GM19395 (cell line): ENCODE measurements around the gene SNPH.
"Not testable (repeated sequence)": the region's sequence is repeated elsewhere in the genome, so short reads cannot be mapped to it uniquely, and the experiment has no call there.

Source experiments
- ATAC-seq: cut with Tn5 transposase; IDR thresholded peaks from one replicate; pipeline ENCODE4 v1.9.1; 2021; ENCODE audit warnings: mild to moderate bottlenecking, moderate library complexity; ENCODE audit not compliant: unreplicated experiment

SNPH gene

GRCh38 chr20:1336699-1337367 is 70.7 kb downstream of the SNPH start:
- ATAC-seq, result no peak

- no peak for ATAC-seq
Observed at GRCh38 chr20:1337441-1337840, 71.3 kb downstream of the SNPH start.

DNA sequence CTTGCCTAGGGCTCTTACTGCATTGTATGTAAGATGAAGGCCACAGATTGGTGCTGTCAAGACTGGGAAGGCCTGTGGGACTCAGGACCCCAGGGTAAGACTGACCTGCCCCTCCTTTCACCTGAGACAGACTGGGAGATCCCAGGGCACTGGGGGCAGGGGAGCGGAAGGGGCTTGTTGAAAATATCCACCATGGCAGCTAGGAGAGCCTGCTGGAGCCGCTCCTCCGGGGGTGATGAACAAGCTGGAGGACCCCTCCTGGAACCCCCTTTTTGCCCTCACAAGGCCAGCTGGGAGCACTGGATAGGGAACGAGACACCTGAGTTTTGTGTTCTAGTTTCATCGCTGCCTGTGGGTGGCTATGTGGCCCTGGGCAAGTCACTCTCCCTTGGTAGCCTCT is 72.0 kb downstream of the SNPH start:
- no peak for ATAC-seq

DNA sequence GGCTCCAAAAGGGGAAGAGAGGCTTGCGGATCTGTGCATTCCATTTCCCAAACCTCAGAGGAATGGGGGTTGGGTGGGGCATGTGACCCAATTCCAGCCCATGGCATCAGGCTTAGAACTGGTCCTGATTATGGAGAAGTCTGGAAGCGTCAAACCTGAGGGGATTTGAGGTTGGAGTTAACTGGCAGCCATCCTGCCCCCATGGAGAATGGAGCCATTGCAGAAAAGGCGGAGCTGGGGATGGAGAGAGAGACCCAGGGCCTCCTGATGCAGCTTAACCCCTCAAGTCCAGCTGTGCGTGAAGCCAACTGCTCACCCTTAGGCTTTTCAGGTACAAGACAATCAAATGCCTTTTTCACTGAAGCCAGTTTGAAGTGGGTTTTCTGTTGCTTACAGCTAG is 72.7 kb downstream of the SNPH start:
- ATAC-seq, result no peak

GRCh38 chr20:1341561-1342265 is 75.6 kb downstream of the SNPH start:
- ATAC-seq, result no peak

DNA sequence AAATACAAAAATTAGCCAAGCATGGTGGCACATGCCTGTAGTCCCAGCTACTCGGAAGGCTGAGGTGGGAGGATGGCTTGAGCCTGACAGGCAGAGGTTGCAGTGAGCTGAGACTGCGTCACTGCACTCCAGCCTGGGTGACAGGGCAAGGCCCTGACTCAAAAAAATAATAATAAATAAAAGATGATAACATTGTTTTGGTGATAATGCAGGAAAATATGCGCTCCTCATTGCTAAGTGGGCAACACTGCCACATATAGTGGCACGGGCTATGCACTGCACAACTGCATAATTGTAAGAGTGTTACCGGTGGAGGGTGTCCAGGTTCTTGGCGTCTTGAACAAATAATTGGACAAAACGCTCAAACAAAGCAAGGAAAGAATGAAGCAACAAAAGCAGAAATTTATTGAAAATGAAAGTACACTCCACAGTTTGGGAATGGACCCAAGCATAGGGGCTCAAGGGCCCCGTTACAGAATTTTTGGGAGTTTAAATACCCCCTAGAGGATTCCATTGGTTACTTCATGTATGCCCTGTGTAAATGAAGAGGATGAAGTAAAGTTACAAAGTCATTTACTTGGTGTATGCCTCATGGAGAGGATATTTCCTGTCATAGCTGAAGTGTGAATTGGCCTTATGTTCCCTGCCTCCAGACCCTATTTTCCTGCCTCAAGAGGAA is 77.5 kb downstream of the SNPH start:
- ATAC-seq, result not testable (repeated sequence)

GRCh38 chr20:1345030-1345755 is 79.1 kb downstream of the SNPH start:
- no peak for ATAC-seq

- ATAC-seq, result no peak
Observed at GRCh38 chr20:1345756-1346093, 79.6 kb downstream of the SNPH start.

GRCh38 chr20:1346315-1346969 is 80.3 kb downstream of the SNPH start:
- ATAC-seq, result no peak

DNA sequence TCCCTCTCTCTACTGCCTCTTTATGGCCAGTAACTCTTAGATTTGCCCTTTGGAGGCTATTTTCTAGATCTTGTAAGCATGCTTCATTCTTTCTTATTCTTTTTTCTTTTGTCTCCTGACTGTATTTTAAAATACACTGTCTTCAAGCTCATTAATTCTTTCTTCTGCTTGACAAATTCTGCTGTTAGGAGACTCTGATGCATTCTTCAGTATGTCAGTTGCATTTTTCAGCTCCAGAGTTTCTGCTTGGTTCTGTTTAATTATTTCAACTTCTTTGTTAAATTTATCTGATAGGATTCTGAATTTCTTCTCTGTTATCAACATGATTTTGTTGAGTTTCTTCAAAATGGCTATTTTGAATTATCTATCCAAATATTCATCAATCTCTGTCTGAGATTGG is 87.9 kb downstream of the SNPH start:
- ATAC-seq, result no peak

GRCh38 chr20:1357921-1358671 is 92.0 kb downstream of the SNPH start:
- no peak for ATAC-seq
